NB4 (cell line): Measurements from ENCODE around the gene TBCB.

Experiments used
- CTCF ChIP-seq: IDR thresholded peaks from one replicate; pipeline ENCODE4 v1.5.1; 2012; ENCODE audit warnings: low read depth, low read length
- MYC ChIP-seq: IDR thresholded peaks from 2 replicates; pipeline ENCODE4 v1.6.1; 2011; ENCODE audit warnings: low read depth, low read length
- POLR2A ChIP-seq: IDR thresholded peaks from 2 replicates; pipeline ENCODE4 v1.6.1; 2011; ENCODE audit warnings: mild to moderate bottlenecking; ENCODE audit not compliant: insufficient read length; ENCODE audit errors: extremely low read depth

- TF ChIP-seq POLR2A, result no peak
- TF ChIP-seq CTCF, result no peak
- TF ChIP-seq MYC, result no peak
These were observed 33.4 kb upstream of the TBCB start for GRCh38 chr19:36081894-36082293.
